DOHH2 (cell line): ENCODE data around the gene DMBT1.

Source experiments
- CTCF ChIP-seq: fragments of 200-600 bp; sonication (generic); IDR thresholded peaks from one replicate; pipeline ENCODE4 v1.5.1; 2014; ENCODE audit warnings: antibody characterized with exemption, mild to moderate bottlenecking, low read depth, low read length; ENCODE audit not compliant: poor library complexity, severe bottlenecking
- EZH2phosphoT487 ChIP-seq: fragments of 200-600 bp; sonication (generic); IDR thresholded peaks from 2 replicates; pipeline ENCODE4 v1.6.1; 2017; ENCODE audit warnings: borderline replicate concordance, mild to moderate bottlenecking, antibody characterized with exemption, low read length, moderate library complexity, mixed read lengths

- TF ChIP-seq CTCF, result no peak
- no peak for TF ChIP-seq EZH2phosphoT487
These were observed 83.5 kb downstream of the DMBT1 start for GRCh38 chr10:122643931-122644534.
